Measurements from ENCODE around the gene SLC12A4. TPM values are rescaled to one million over a fixed set of nuclear protein-coding genes. Genes with fewer than 3 reads are reported as not detected.
A peak's percentile ranks its signal among the peaks of the same experiment; 100 is the strongest.

Gene SLC12A4
- polyA plus RNA-seq, 2 of the 4 experiments (the other 2 are of a cell fraction): 18.2 to 33.2 TPM

DNA sequence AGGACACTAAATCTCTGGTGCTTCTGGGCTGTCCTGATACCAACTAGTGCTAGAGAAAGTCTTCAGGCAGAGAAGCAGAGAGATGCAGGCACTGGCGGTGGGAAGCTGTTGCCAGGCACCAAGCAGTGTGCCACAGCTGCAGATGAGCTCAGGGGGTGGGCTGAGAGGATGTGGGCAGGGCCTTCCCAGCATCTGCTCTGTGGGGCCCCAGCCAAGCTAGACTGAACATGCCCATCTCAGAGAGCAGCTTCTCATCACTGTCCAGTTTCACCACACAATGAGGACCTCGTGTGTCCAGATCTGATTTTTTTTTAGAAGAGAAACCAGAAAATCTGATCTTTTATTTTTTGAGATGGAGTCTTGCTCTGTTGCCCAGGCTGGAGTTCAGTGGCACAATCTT lies 58.3 kb downstream of the SLC12A4 start:
- Histone ChIP-seq H3K4me1 (no peaks in the 10 kb centered on the region), H3K9me3 (no peaks in the 10 kb centered on the region), H3K4me3 (no peak overlapping the region), H3K4me2 (no peak overlapping the region), H3K27ac (no peak overlapping the region)
- ChIA-PET CTCF (interaction anchor here (0.8 to 2.6 kb wide), 8 partner anchors 13 to 318 kb away, joined by 3 to 11 read pairs (median 4); partner anchors contain the start of genes CTRL and NRN1L), POLR2A (no interaction called here)
- 70% methylated on average over 2 of the region's 2 CpGs for WGBS (ENCODE audit: missing lambda C conversion rate)
- ATAC-seq (0 out of 6 replicates have a peak, but pooled peaks of 1 of the 2 experiments have one; percentile 24), FAIRE-seq (no peak), DNase-seq (ENCODE audit: low read depth in 1 of 2, low spot score in 1 of 2) (no peak)
- TF ChIP-seq ZNF302 (CRISPR knock-in tag; IDR thresholded peaks at IDR 0.05) (no peak), HOXB5 (CRISPR knock-in tag; IDR thresholded peaks at IDR 0.05) (no peak), ZC3H11A (IDR thresholded peaks at IDR 0.05) (no peak), HDAC2 (IDR thresholded peaks at IDR 0.05) (no peak), RFX5 (IDR thresholded peaks at IDR 0.05) (no peak), MAZ (IDR thresholded peaks at IDR 0.05; ENCODE audit: borderline replicate concordance, low read depth, low read length) (no peak), NFE2L2 (conservative IDR thresholded peaks at IDR 0.05; ENCODE audit: low read length) (no peak), CHD4 (IDR thresholded peaks at IDR 0.05; ENCODE audit: borderline replicate concordance) (no peak), ZFP36 (IDR thresholded peaks at IDR 0.05; ENCODE audit: borderline replicate concordance, partially characterized antibody) (no peak), TP53 (CRISPR knock-in tag; IDR thresholded peaks at IDR 0.05) (no peak), NR3C1 (IDR thresholded peaks at IDR 0.05) (no peak), E2F6 (IDR thresholded peaks at IDR 0.05; ENCODE audit: borderline replicate concordance, low read depth) (no peak), FOXS1 (CRISPR knock-in tag; IDR thresholded peaks at IDR 0.05) (no peak), EHF (CRISPR knock-in tag; IDR thresholded peaks at IDR 0.05) (no peak), CEBPB (IDR thresholded peaks at IDR 0.05) (no peak), PHF8 (IDR thresholded peaks at IDR 0.05; ENCODE audit: borderline replicate concordance, low read depth) (no peak), KDM1A (IDR thresholded peaks at IDR 0.05; ENCODE audit: low read depth) (no peak)
- TF ChIP-seq, protein P1, sequence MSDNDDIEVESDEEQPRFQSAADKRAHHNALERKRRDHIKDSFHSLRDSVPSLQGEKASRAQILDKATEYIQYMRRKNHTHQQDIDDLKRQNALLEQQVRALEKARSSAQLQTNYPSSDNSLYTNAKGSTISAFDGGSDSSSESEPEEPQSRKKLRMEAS (IDR thresholded peaks at IDR 0.05): no peak

DNA sequence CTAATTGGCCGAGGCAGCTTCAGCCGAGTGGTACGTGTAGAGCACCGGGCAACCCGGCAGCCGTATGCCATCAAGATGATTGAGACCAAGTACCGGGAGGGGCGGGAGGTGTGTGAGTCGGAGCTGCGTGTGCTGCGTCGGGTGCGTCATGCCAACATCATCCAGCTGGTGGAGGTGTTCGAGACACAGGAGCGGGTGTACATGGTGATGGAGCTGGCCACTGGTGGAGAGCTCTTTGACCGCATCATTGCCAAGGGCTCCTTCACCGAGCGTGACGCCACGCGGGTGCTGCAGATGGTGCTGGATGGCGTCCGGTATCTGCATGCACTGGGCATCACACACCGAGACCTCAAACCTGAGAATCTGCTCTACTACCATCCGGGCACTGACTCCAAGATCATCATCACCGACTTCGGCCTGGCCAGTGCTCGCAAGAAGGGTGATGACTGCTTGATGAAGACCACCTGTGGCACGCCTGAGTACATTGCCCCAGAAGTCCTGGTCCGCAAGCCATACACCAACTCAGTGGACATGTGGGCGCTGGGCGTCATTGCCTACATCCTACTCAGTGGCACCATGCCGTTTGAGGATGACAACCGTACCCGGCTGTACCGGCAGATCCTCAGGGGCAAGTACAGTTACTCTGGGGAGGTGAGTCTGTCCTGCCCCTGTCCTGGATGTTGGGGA lies 59.2 kb downstream of the SLC12A4 start:
- ATAC-seq (peak; percentile 12 to 35; a peak in 1 of 6 replicates), DNase-seq (ENCODE audit: low read depth in 1 of 2, low spot score in 1 of 2) (no peak), FAIRE-seq (no peak)
- Histone ChIP-seq H3K4me1 (no peaks in the 10 kb centered on the region), H3K4me3 (no peak overlapping the region), H3K9me3 (no peaks in the 10 kb centered on the region), H3K27ac (no peak overlapping the region), H3K4me2 (no peak overlapping the region)
- ChIA-PET POLR2A (no interaction called here), CTCF (interaction anchor here (0.6 to 1.9 kb wide), 10 partner anchors 9 to 322 kb away, joined by 3 to 9 read pairs (median 5); partner anchors contain the start of gene CTRL)
- WGBS (ENCODE audit: missing lambda C conversion rate): 95% methylated on average over 35 of the region's 36 CpGs
- no peak for TF ChIP-seq SMC3 (IDR thresholded peaks at IDR 0.05)
- TF ChIP-seq NFE2L2 (conservative IDR thresholded peaks at IDR 0.05; ENCODE audit: low read length): no peak
- no peak for TF ChIP-seq NR3C1 (IDR thresholded peaks at IDR 0.05)
- no peak for TF ChIP-seq EHMT2 (IDR thresholded peaks at IDR 0.05; ENCODE audit: low read depth)
- TF ChIP-seq HDAC2 (IDR thresholded peaks at IDR 0.05): no peak
- no peak for TF ChIP-seq JUN (IDR thresholded peaks at IDR 0.05)
- TF ChIP-seq FOSL2 (IDR thresholded peaks at IDR 0.05): no peak
- no peak for TF ChIP-seq FOSL2 (CRISPR knock-in tag; IDR thresholded peaks at IDR 0.05)
- TF ChIP-seq, protein P2, sequence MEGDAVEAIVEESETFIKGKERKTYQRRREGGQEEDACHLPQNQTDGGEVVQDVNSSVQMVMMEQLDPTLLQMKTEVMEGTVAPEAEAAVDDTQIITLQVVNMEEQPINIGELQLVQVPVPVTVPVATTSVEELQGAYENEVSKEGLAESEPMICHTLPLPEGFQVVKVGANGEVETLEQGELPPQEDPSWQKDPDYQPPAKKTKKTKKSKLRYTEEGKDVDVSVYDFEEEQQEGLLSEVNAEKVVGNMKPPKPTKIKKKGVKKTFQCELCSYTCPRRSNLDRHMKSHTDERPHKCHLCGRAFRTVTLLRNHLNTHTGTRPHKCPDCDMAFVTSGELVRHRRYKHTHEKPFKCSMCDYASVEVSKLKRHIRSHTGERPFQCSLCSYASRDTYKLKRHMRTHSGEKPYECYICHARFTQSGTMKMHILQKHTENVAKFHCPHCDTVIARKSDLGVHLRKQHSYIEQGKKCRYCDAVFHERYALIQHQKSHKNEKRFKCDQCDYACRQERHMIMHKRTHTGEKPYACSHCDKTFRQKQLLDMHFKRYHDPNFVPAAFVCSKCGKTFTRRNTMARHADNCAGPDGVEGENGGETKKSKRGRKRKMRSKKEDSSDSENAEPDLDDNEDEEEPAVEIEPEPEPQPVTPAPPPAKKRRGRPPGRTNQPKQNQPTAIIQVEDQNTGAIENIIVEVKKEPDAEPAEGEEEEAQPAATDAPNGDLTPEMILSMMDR (IDR thresholded peaks at IDR 0.05): no peak
- TF ChIP-seq RFX5 (IDR thresholded peaks at IDR 0.05): no peak
- TF ChIP-seq CBX2 (IDR thresholded peaks at IDR 0.05; ENCODE audit: borderline replicate concordance, low read depth): no peak
- TF ChIP-seq RAD21 (conservative IDR thresholded peaks at IDR 0.05 in 1 of 2, IDR thresholded peaks at IDR 0.05 in 1 of 2): no peak
- TF ChIP-seq TFCP2L1 (CRISPR knock-in tag; IDR thresholded peaks at IDR 0.05): no peak

Data from A549 (cell line).